Measurements from ENCODE around the gene G6PC1.

DNA sequence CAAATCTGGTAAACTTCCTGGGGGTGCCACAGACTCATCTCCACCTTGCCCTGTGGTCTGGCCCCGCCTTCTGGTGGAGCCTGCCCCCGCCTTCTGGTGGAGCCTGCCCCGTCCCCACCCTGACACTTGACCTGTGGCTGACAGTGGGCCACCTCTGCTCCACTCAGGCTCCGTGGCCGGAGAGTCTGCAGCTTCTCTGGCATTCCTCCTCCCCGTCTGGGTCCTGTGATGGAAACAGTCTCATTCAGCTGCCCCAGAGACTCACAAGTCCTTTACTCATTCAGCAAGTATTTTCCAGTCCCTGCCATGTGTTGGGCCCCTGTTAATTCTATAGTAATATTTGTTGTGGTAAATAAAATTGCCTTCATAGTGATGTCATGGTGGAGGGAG lies 21.0 kb upstream of the G6PC1 start:
- TF ChIP-seq POLR2AphosphoS5 (IDR thresholded peaks at IDR 0.05; ENCODE audit: low read depth, low read length) (no peak), POLR2A (IDR thresholded peaks at IDR 0.05; ENCODE audit: low read depth, low read length) (no peak), TAF1 (IDR thresholded peaks at IDR 0.05; ENCODE audit: low read depth, low read length) (no peak), SPI1 (IDR thresholded peaks at IDR 0.05; ENCODE audit: low read depth, low read length) (no peak), POU2F2 (IDR thresholded peaks at IDR 0.05; ENCODE audit: low read depth, low read length) (no peak), PAX5 (IDR thresholded peaks at IDR 0.05; ENCODE audit: insufficient read depth, low read length, severe bottlenecking) (no peak)
